WTC11 (cell line): Measurements from ENCODE around the gene PKM. TPM values are rescaled to one million over a fixed set of nuclear protein-coding genes. Genes with fewer than 3 reads are reported as not detected.

Experiments
- ATF2 ChIP-seq: sonication (generic); formaldehyde crosslinking; IDR thresholded peaks from 2 replicates; pipeline ENCODE4 v1.8.1; 2022; ENCODE audit warnings: low read depth, missing genetic modification reagents, borderline replicate concordance
- CBFB ChIP-seq: sonication (generic); formaldehyde crosslinking; IDR thresholded peaks from 2 replicates; pipeline ENCODE4 v1.8.1; 2022; ENCODE audit warnings: mild to moderate bottlenecking, low read depth, missing genetic modification reagents
- EMX1 ChIP-seq: fragments of 250-450 bp; sonication (Bioruptor Pico); IDR thresholded peaks from 2 replicates; pipeline ENCODE4 v1.8.0; 2021; ENCODE audit warnings: mild to moderate bottlenecking
- ETV6 ChIP-seq: sonication (generic); formaldehyde crosslinking; IDR thresholded peaks from 2 replicates; pipeline ENCODE4 v1.8.1; 2022; ENCODE audit warnings: mild to moderate bottlenecking, missing genetic modification reagents
- FOXJ3 ChIP-seq: sonication (generic); formaldehyde crosslinking; IDR thresholded peaks from 2 replicates; pipeline ENCODE4 v1.9.0; 2021; ENCODE audit warnings: missing genetic modification reagents, mild to moderate bottlenecking, borderline replicate concordance
- FOXP1 ChIP-seq: sonication (generic); formaldehyde crosslinking; IDR thresholded peaks from 2 replicates; pipeline ENCODE4 v1.8.0; 2022; ENCODE audit warnings: missing genetic modification reagents, mild to moderate bottlenecking, moderate library complexity, borderline replicate concordance
- GABPB1 ChIP-seq: sonication (generic); formaldehyde crosslinking; IDR thresholded peaks from 2 replicates; pipeline ENCODE4 v1.8.1; 2023; ENCODE audit warnings: mild to moderate bottlenecking, missing genetic modification reagents
- GTF2I ChIP-seq: fragments of 250-450 bp; sonication (Bioruptor Pico); conservative IDR thresholded peaks from 2 replicates; pipeline ENCODE4 v1.4.0; 2021; ENCODE audit warnings: mild to moderate bottlenecking
- JAZF1 ChIP-seq: fragments of 250-450 bp; sonication (Bioruptor Pico); IDR thresholded peaks from 2 replicates; pipeline ENCODE4 v1.9.0; 2021; ENCODE audit warnings: moderate library complexity, mild to moderate bottlenecking, inconsistent platforms
- MAX ChIP-seq: sonication (generic); formaldehyde crosslinking; IDR thresholded peaks from 2 replicates; pipeline ENCODE4 v1.8.0; 2022; ENCODE audit warnings: mild to moderate bottlenecking, missing genetic modification reagents
- NFATC4 ChIP-seq: fragments of 250-450 bp; sonication (Bioruptor Pico); IDR thresholded peaks from 2 replicates; pipeline ENCODE4 v1.9.0; 2021; ENCODE audit warnings: mild to moderate bottlenecking
- OVOL2 ChIP-seq: fragments of 250-450 bp; sonication (Bioruptor Pico); IDR thresholded peaks from 2 replicates; pipeline ENCODE4 v1.9.0; 2021; ENCODE audit warnings: mild to moderate bottlenecking, borderline replicate concordance
- PRDM15 ChIP-seq: sonication (generic); formaldehyde crosslinking; IDR thresholded peaks from 2 replicates; pipeline ENCODE4 v1.8.0; 2022; ENCODE audit warnings: missing genetic modification reagents
- PRRX2 ChIP-seq: fragments of 250-450 bp; sonication (Bioruptor Pico); IDR thresholded peaks from 2 replicates; pipeline ENCODE4 v1.8.0; 2021; ENCODE audit warnings: mild to moderate bottlenecking
- SP1 ChIP-seq: sonication (generic); formaldehyde crosslinking; conservative IDR thresholded peaks from 2 replicates; pipeline ENCODE4 v1.8.1; 2022; ENCODE audit warnings: missing genetic modification reagents
- TEAD1 ChIP-seq: sonication (generic); formaldehyde crosslinking; IDR thresholded peaks from 2 replicates; pipeline ENCODE4 v1.8.0; 2022; ENCODE audit warnings: mild to moderate bottlenecking, missing genetic modification reagents
- TP53 ChIP-seq: sonication (generic); formaldehyde crosslinking; IDR thresholded peaks from 2 replicates; pipeline ENCODE4 v1.8.1; 2023; ENCODE audit warnings: mild to moderate bottlenecking, missing genetic modification reagents
- USF2 ChIP-seq: sonication (generic); formaldehyde crosslinking; IDR thresholded peaks from 2 replicates; pipeline ENCODE4 v1.8.1; 2023; ENCODE audit warnings: mild to moderate bottlenecking, missing genetic modification reagents, moderate library complexity
- ZBTB21 ChIP-seq: sonication (generic); formaldehyde crosslinking; IDR thresholded peaks from 2 replicates; pipeline ENCODE4 v1.8.1; 2023; ENCODE audit warnings: mild to moderate bottlenecking, missing genetic modification reagents, borderline replicate concordance
- ZMAT4 ChIP-seq: fragments of 250-450 bp; sonication (Bioruptor Pico); IDR thresholded peaks from 2 replicates; pipeline ENCODE4 v1.9.0; 2021; ENCODE audit warnings: mild to moderate bottlenecking
- ZNF317 ChIP-seq: sonication (generic); formaldehyde crosslinking; IDR thresholded peaks from 2 replicates; pipeline ENCODE4 v1.8.1; 2023; ENCODE audit warnings: low read depth, mild to moderate bottlenecking, moderate library complexity, missing genetic modification reagents, borderline replicate concordance
- ZNF416 ChIP-seq: fragments of 250-450 bp; sonication (Bioruptor Pico); IDR thresholded peaks from 2 replicates; pipeline ENCODE4 v1.9.0; 2021; ENCODE audit warnings: mild to moderate bottlenecking, inconsistent platforms
- ZNF425 ChIP-seq: fragments of 250-450 bp; sonication (Bioruptor Pico); conservative IDR thresholded peaks from 2 replicates; pipeline ENCODE4 v1.9.0; 2021; ENCODE audit warnings: mild to moderate bottlenecking
- ZNF671 ChIP-seq: fragments of 250-450 bp; sonication (Bioruptor Pico); IDR thresholded peaks from 2 replicates; pipeline ENCODE4 v1.8.0; 2021; ENCODE audit warnings: mild to moderate bottlenecking
- total RNA-seq: library from RNA; stranded (reverse); gene quantifications from 3 replicates; pipeline ENCODE4 v1.2.3, GENCODE V29; 2021
- TF ChIP-seq, protein P1 (sequence below): sonication (generic); formaldehyde crosslinking; IDR thresholded peaks from 2 replicates; pipeline ENCODE4 v1.8.1; 2022; ENCODE audit warnings: missing genetic modification reagents, borderline replicate concordance
- TF ChIP-seq, protein P2 (sequence below): sonication (generic); formaldehyde crosslinking; IDR thresholded peaks from 2 replicates; pipeline ENCODE4 v1.8.0; 2023; ENCODE audit warnings: missing genetic modification reagents
- TF ChIP-seq, protein P3 (sequence below): fragments of 250-450 bp; sonication (Bioruptor Pico); IDR thresholded peaks from 2 replicates; pipeline ENCODE4 v1.9.0; 2021; ENCODE audit warnings: moderate library complexity, mild to moderate bottlenecking, inconsistent platforms, borderline replicate concordance

The PKM gene
- total RNA-seq, 1 experiment from 2014 or later = 858 TPM

GRCh38 chr15:72272213-72272996 lies 41.4 kb upstream of the PKM start, which contains the start of gene PARP6 (continued):
- TF ChIP-seq PRDM15 (CRISPR knock-in tag) = no peak
- TF ChIP-seq GTF2I (CRISPR knock-in tag) = no peak
- no peak for TF ChIP-seq TP53
- TF ChIP-seq ZNF425 = no peak
- TF ChIP-seq ZNF671 (CRISPR knock-in tag) = no peak
- peak; percentile 74; the same call in 1 of the 2 replicates for TF ChIP-seq FOXP1 (CRISPR knock-in tag)
- no peak for TF ChIP-seq NFATC4 (CRISPR knock-in tag)
- TF ChIP-seq, protein P1, sequence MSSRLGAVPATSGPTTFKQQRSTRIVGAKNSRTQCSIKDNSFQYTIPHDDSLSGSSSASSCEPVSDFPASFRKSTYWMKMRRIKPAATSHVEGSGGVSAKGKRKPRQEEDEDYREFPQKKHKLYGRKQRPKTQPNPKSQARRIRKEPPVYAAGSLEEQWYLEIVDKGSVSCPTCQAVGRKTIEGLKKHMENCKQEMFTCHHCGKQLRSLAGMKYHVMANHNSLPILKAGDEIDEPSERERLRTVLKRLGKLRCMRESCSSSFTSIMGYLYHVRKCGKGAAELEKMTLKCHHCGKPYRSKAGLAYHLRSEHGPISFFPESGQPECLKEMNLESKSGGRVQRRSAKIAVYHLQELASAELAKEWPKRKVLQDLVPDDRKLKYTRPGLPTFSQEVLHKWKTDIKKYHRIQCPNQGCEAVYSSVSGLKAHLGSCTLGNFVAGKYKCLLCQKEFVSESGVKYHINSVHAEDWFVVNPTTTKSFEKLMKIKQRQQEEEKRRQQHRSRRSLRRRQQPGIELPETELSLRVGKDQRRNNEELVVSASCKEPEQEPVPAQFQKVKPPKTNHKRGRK (CRISPR knock-in tag) = no peak
- TF ChIP-seq, protein P2, sequence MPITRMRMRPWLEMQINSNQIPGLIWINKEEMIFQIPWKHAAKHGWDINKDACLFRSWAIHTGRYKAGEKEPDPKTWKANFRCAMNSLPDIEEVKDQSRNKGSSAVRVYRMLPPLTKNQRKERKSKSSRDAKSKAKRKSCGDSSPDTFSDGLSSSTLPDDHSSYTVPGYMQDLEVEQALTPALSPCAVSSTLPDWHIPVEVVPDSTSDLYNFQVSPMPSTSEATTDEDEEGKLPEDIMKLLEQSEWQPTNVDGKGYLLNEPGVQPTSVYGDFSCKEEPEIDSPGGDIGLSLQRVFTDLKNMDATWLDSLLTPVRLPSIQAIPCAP (CRISPR knock-in tag) = no peak
- TF ChIP-seq TEAD1 = peak; percentile 91
- peak; percentile 89 for TF ChIP-seq SP1 (CRISPR knock-in tag)
- TF ChIP-seq ATF2 = no peak
- no peak for TF ChIP-seq OVOL2 (CRISPR knock-in tag)
- TF ChIP-seq ZNF317 (CRISPR knock-in tag) = 0 out of 2 replicates have a peak, but pooled peaks have one; percentile 31
- no peak for TF ChIP-seq GABPB1
- no peak; the same call in 1 of the 2 replicates for TF ChIP-seq ZBTB21
- TF ChIP-seq ETV6 (CRISPR knock-in tag) = peak; percentile 86
- TF ChIP-seq PRRX2 (CRISPR knock-in tag) = no peak
- TF ChIP-seq FOXJ3 (CRISPR knock-in tag) = no peak
- TF ChIP-seq JAZF1 (CRISPR knock-in tag) = no peak
- peak; percentile 96 for TF ChIP-seq USF2 (CRISPR knock-in tag)
- peak; percentile 89 for TF ChIP-seq MAX
- no peak for TF ChIP-seq ZMAT4 (CRISPR knock-in tag)
- no peak for TF ChIP-seq ZNF416 (CRISPR knock-in tag)
- TF ChIP-seq EMX1 (CRISPR knock-in tag) = no peak
- TF ChIP-seq CBFB (CRISPR knock-in tag) = no peak
- TF ChIP-seq, protein P3, sequence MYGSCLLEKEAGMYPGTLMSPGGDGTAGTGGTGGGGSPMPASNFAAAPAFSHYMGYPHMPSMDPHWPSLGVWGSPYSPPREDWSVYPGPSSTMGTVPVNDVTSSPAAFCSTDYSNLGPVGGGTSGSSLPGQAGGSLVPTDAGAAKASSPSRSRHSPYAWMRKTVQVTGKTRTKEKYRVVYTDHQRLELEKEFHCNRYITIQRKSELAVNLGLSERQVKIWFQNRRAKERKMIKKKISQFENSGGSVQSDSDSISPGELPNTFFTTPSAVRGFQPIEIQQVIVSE (CRISPR knock-in tag) = no peak
